GM19043 (cell line): ENCODE data around the gene LDLRAD2.
"Not testable (repeated sequence)": the region's sequence is repeated elsewhere in the genome, so short reads cannot be mapped to it uniquely, and the experiment has no call there.

ENCODE experiments used
- ATAC-seq: cut with Tn5 transposase; IDR thresholded peaks from one replicate; pipeline ENCODE4 v1.9.1; 2021; ENCODE audit warnings: low read depth; ENCODE audit not compliant: unreplicated experiment

LDLRAD2 gene

GRCh38 chr1:21811875-21812305 is at the start of gene LDLRAD2:
Gene LDLRAD2 (plus strand): TSS chr1:21812265. CDS start chr1:21812452, 187 bp downstream.
- ATAC-seq: no peak

GRCh38 chr1:21763236-21763635 is 48.8 kb upstream of the LDLRAD2 start:
- ATAC-seq: no peak

GRCh38 chr1:21763694-21764419 is 48.2 kb upstream of the LDLRAD2 start:
- no peak for ATAC-seq

GRCh38 chr1:21764615-21765423 is 47.2 kb upstream of the LDLRAD2 start:
- ATAC-seq: no peak

- no peak for ATAC-seq
Measured at GRCh38 chr1:21766210-21766609, 45.9 kb upstream of the LDLRAD2 start.

- ATAC-seq: not testable (repeated sequence)
Measured at GRCh38 chr1:21767106-21767505, 45.0 kb upstream of the LDLRAD2 start.

- ATAC-seq: no peak
Measured at GRCh38 chr1:21770201-21770600, 41.9 kb upstream of the LDLRAD2 start.

- not testable (repeated sequence) for ATAC-seq
Measured at GRCh38 chr1:21770602-21771001, 41.5 kb upstream of the LDLRAD2 start.

GRCh38 chr1:21771672-21772071 is 40.4 kb upstream of the LDLRAD2 start:
- ATAC-seq: not testable (repeated sequence)

GRCh38 chr1:21773585-21773984 is 38.5 kb upstream of the LDLRAD2 start:
- no peak for ATAC-seq

GRCh38 chr1:21774835-21775549 is 37.1 kb upstream of the LDLRAD2 start:
- no peak for ATAC-seq

GRCh38 chr1:21775550-21775914 is 36.5 kb upstream of the LDLRAD2 start:
- no peak for ATAC-seq

- ATAC-seq: no peak
Measured at GRCh38 chr1:21775985-21776562, 36.0 kb upstream of the LDLRAD2 start.

GRCh38 chr1:21776925-21777324 is 35.1 kb upstream of the LDLRAD2 start:
- not testable (repeated sequence) for ATAC-seq

GRCh38 chr1:21778405-21778727 is 33.7 kb upstream of the LDLRAD2 start:
- no peak for ATAC-seq

- ATAC-seq: no peak
Measured at GRCh38 chr1:21779613-21780521, 32.2 kb upstream of the LDLRAD2 start.

GRCh38 chr1:21781815-21782348 is 30.2 kb upstream of the LDLRAD2 start:
- ATAC-seq: no peak

- peak; percentile 28 for ATAC-seq
Measured at GRCh38 chr1:21782349-21782867, 29.7 kb upstream of the LDLRAD2 start.

GRCh38 chr1:21782868-21783678 is 29.0 kb upstream of the LDLRAD2 start, which contains the start of gene USP48:
Gene USP48 (minus strand): TSS chr1:21783149. CDS start chr1:21782957, 192 bp downstream.
- peak; percentile 62 for ATAC-seq
